Activated CD8-positive, alpha-beta memory T cell treated with anti-CD3 and anti-CD28 coated beads, Interleukin-2, amount 50 U/mL, for 4 hours (primary cell): ENCODE data around the gene ABCC11.
"Not testable (repeated sequence)": the region's sequence is repeated elsewhere in the genome, so short reads cannot be mapped to it uniquely, and the experiment has no call there.

ENCODE experiments used
- DNase-seq: peaks from one replicate; pipeline ENCODE4 v3.0.0-alpha.2; 2020

ABCC11 gene

DNA sequence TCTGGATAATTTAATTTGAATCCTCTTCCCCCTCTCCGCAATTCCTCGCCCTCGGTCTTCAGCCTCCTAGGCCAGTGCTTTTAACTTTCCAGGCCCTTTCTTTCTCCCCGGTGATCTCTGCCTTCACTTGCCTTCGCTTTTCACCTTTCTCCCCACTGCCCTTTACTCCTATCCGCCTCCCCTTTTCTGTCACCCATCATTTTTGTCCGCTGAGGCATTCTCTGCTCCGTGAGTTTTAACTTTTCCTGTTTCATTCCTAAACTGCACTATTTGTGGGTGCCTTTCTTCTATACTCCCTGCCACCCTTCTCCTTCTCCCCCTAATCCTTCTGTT is 2.5 kb downstream of the ABCC11 start:
- DNase-seq: no peak

DNA sequence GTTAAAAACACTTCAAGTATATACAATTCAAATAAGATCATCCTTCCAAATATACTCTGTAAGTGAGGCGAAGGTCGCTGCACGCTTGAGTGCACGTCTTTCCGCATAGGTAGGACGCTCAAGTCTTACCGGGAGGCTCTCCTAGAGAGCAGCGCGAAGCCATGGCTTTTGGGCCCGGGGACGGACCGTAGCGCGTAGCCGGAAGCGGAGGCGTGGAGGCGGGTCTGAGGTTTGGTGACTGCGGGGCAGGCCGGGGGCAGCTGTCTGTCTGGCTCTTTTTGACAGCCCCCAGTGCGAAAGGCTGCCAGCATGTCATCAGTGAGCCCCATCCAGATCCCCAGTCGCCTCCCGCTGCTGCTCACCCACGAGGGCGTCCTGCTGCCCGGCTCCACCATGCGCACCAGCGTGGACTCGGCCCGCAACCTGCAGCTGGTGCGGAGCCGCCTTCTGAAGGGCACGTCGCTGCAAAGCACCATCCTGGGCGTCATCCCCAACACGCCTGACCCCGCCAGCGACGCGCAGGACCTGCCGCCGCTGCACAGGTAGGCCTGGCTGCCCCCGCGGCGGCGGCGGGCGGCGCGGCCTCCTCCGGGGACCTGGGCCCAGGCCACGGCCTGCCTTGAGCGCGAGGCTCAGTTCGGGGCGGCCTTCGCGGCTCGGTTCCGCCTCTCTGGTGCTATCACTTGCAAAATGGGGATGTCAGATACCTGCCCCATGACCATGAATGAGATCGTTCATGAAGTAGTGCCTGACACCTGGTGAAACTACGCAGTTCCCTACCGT is 3.1 kb downstream of the ABCC11 start, which contains the start of gene LONP2:
LONP2 (plus strand) TSS at position 221 of the 783 bp plus-strand sequence; CDS start at position 310, 89 bp downstream.
- peak; percentile 92 for DNase-seq

DNA sequence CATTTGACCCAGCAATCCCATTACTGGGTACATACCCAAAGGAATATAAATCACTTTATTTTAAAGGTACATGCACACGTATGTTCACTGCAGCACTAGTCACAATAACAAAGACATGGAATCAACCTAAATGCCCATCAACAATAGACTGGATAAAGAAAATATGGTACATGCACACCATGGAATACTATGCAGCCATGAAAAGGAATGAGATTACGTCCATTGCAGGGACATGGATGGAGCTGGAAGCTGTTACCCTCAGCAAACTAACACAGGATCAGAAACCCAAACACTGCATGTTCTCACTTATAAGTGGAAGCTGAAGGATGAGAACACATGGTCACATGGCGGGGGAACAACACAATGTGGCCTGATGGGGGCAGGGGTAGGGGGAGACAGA is 7.2 kb downstream of the ABCC11 start:
- not testable (repeated sequence) for DNase-seq

DNA sequence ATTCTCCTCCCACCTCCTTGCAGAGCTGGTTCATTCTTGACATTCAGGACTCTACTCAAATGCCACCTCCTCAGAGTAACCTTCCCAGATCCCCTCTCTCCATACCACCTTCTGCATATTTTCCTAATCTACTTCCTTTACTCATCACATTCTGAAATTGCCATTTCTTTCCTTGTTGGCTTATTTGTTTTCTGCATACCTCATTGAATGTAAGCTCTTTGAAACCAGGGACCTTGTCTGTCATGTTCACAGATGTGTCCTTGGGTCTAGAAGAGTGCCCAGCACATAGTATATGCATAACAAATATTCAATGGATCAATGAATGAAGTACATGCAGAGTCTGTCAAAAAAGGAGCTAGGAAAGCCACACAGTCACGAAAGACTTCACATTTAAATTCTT is 11.1 kb downstream of the ABCC11 start:
- no peak for DNase-seq

DNA sequence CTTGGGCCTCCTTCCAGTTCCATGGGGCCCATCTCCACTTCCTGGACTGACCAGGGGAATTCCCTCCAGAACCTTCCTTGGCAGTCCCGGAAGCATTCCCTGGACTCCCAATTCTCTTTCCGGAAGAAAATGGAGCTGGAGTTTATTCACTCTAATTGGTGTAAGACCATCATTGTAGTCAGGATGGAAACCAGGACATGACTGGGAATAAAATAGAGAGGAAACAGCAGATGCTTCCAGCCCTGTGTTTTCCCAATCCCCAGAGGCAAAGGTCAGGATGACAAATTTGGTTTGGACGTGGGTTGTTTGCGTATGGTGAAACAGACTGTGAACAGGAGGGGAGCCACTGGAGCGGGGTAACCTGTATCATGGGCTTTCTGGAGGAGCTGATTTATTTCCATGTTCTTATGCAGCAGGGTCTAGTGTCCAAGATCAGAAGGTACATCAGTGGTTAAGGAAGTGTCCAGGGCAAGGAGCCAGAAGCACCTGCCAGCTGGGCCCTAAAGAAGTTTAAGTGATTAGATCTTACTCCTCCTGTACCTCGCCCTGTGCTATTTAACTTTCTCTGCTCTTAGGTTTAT is 11.7 kb downstream of the ABCC11 start:
- DNase-seq: no peak

DNA sequence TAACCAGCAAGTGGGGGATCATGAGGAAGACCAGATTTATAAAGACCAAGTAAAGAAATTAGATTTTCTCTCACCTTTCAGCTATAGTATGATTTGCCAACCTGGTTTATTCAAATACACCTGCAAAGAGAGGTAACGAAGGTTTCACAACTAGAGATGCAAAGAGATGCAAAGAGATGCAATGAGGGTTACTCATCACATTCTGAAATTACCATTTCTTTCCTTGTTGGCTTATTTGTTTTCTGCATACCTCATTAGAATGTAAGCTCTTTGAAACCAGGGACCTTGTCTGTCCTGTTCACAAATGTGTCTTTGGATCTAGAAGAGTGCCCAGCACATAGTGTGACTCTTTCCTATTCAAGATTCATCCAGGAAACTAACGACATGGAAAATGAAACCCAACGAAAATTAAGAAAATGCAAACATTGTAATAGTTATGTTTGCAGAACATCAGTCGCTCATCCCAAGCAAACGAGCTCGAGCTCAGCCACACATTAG is 12.2 kb downstream of the ABCC11 start:
- DNase-seq: no peak

DNA sequence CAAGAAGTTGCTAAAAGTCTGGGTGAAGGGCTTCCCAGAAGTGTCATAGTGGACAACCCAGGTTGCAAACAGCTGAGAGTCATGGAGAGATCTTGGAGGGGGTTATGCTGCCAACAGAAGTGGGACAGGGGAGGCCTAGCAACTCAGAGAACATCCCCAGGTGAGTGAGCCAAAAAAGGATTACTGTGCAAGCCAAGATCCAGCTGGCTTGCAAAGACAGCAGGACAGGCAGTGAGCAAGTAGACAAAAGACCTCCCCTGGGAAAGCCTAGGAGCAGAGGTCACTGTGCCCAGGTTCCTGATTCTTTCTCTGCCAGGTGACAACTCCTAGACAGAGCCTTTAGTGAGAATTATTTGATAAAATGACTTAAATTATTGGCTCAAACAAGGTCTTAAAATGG is 12.7 kb downstream of the ABCC11 start:
- no peak for DNase-seq

DNA sequence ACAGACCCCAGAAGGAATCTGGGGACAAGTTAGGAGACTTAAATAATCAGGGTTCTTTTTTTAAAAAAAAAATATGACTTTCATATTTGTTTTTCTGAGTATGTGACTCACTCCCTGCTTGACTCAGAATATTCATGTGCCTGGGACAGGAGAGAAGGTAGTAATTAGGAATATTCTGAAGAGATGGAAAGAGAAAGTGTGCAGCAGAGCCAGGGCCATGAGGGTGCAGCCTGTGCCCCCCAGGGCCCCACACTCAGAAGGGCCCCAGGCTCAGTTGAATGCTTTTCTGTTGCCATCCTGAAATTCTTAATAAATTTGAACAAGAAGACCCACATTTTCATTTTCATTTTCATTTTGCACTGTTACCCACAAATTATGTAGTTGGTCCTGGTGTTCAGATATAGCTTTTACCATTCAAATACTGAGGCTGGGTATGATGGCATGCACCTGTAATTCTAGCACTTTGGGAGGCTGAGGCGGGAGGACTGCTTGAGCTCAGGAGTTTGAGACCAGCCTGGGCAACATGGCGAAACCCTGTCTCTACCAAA is 14.8 kb downstream of the ABCC11 start:
- DNase-seq: no peak

DNA sequence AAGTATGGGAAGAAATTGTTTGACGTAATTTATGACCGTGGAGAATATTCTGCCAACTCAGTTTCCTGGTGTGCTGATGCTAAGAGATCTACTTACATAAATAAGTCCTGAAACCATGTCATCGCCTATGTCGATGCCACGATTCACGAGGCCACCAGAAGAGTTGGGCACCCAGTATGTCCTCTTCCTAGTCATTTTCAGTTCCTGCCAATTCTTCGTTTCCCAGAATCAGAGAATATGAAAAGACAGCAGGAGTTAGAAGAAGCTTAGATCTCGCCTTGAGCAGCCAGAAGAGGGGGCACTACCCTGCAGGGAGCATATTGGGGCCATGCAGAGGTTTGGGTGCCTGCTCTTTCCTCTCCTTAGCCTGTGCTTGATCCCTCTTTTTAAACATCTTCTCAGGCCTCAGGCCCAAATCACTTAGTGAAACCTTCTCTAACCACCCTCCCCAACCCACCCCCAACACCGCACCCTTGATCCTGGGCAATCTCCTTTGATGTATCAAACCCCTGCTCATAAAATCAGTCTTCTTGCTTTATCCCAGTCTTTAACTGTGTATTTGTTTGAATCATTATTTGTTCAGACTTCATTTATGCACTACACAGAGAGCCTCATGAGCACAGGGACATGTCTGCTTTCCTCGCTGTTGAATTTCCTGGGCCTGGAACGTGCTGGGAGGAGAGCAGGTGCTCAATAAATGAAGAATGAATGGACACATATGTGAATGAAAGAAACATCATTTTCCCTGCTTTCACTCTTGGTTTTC is 15.4 kb downstream of the ABCC11 start:
- peak; percentile 17 for DNase-seq

DNA sequence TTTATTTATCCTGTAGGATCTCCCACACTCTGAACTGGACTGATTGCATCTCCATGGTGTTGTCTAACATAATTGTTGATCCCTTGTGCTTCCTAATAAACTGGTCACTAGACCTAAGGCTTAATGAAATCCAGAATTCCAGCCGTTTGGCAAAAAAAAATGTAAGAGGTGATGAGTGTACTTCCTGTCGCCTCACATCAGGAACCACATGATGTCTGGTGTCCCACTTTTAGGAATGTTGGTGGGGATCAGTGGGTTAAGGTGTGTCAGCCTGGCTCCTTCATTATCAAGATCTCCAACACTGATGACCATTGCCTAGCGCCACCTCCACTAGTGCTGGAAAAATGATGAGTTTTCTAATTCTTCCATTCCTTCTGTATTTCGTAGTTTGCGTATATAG is 21.9 kb downstream of the ABCC11 start:
- DNase-seq: no peak

DNA sequence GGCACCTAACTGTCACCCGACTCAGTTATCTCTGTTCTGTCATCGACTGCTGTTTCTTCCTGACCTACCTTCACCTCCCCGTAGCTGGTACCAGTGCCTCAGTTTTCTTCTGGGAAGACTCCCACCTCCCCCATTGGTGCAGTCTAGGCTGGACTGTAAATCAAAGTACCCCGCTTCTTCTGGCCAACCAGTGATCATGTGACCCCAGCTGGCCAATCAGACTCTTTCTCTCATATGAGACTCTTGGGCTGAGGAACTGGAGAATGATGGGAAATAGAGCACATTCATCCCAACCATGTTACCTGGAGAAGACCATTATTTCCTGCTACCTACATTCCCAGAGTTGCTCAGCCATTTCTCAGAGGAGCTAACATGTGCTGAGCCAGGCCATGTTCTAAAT is 23.8 kb downstream of the ABCC11 start:
- no peak for DNase-seq

DNA sequence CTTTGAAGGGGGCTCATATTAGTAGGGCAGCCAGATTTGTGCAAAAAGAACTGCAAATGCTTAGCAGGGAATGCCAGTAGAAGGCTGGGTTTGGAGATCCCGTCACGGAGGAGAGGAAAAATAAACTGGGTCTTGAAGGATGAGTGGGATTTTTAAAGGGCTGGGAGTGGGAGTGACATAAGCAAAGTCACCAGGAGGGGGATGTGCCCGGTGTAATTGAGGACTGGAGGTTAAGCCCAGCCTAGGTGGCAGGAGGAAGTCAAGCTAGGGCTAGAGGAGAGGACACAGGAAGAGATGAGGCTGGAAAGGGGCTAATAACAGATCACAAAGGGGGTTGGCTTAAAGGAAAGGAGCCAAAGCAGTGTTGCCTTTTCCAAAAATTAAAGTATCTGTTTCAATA is 26.4 kb downstream of the ABCC11 start:
- DNase-seq: no peak

DNA sequence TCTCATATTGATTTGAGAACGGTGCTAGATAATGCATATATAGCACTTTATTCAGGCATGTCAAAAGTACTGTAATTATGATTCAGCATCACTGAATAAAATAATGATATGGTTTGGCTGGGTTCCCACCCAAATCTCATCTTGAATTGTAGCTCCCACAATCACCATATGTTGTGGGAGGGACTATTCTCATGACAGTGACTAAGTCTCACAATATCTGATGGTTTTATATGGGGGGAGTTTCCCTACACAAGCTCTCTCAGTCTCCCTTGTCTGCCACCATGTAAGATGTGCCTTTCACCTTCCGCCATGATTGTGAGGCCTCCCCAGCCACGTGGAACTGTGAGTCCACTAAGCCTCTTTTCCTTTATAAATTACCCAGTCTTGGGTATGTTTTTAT is 28.9 kb downstream of the ABCC11 start:
- DNase-seq: no peak

DNA sequence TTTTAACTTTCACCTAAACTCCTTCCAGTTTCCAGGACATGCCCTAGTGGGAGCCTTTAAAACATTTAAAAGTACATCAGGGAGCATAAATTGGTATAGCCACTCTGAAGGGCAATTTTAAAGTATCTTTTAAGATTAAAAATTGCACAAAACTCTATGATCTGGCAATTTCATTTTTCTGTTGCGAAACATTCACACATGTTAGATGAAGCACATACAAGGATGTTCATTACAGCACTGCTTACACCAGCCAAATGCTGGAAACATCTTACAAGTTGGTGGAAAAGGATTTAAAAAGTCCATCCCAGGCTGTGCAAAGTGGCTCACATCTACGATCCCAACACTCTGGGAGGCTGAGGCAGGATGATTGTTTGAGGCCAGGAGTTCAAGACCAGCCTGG is 29.6 kb downstream of the ABCC11 start:
- DNase-seq: no peak

DNA sequence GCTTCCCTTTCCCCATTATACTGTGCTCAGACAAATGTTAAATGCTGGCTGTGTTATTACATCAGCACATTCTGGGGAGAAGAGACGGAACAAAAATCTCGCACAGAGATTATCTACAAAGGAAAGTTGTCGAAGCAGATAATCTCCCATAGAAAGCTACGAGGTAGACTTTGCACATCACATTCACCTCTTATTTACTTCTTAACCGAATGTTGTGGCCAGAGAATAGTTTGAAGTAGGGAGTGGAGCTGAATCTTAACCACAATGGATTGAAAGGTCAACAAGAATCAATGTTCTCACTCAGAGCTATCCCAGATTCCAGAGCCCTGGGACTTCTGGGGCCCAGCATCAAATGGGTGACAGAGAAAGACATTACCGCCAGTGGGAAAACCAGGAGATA is 31.6 kb downstream of the ABCC11 start:
- no peak for DNase-seq

DNA sequence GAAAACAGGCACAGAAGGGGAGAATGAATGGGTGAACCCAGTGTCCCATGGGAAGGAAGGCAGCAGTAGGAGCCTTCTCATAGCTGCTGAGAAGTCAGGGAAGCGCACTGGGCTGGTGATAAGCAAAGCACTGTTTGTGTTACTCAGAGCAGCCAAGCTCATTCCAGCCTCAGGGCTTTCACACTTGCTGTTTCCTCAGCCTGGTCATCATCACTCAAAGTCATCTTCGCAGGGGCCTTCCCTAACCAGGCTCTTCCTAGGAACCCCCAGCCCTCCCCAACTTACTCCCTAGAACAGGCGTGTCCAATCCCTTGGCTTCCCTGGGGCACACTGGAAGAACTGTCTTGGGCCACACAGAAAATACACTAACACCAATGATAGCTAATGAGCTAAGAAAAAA is 35.3 kb downstream of the ABCC11 start:
- no peak for DNase-seq

DNA sequence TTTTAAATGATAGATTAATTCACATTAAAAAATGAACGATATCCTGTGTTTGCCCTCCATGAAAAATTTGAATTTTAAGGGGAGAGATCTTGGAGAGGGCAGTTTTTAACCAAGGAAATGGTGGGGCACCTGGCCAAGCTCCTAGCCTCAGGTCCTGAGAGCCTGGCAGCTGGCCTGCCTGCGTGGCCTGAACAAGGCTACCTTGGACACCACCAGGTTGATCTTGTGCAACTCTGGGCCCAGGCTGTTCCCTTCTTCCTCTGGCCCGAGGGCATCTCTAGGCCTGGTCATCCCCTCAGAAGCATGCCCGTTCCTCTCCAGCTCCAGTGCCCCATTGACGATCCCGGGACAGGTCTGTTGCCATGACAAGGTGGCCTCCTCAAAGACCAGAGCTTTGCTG is 36.6 kb downstream of the ABCC11 start:
- DNase-seq: no peak

DNA sequence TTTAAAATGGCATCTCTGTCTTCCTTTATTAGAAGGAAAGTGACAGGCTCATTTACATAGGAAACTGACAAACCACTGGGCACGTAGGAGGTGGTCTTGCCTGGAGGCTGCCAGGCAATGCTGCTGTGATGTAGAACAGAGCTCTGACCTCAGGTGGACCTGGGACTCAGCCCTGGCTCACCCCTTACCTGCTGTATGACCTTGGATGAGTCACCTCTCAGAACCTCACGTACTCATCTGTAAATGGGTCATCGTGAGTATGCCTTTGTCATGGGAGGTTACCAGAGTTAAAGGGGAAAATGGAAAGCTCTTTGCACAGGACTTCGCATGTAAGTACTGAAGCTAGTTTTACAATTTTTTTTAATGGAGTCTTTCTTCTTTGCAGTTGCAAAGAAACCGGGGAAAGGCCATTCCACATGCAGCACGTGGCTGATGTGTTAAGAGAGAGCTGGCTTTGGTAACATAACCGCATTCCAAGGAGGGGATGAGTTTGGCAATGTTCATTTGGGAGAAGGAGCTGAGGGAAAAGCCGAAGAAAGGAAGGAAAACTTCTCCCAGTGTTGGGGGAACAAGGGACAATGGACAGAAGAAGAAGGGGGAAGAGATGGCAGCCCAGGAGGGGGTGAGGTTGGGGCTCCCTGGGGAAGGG is 40.6 kb downstream of the ABCC11 start:
- DNase-seq: no peak

DNA sequence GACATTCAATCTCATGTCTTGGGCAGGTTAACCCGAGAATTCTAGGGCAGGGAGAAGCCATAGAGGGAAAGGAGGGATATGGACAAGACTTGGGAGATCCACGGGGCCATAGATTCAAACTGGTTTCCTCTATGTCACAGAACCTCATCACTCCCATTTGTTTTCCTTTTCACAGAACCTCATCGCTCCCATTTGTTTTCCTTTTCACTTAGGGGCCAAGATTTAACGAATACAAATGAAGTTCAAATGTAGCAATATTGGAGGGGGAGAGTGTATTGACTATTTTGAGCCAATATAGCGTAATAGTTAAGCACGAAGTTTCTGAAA is 42.6 kb downstream of the ABCC11 start:
- DNase-seq: no peak

DNA sequence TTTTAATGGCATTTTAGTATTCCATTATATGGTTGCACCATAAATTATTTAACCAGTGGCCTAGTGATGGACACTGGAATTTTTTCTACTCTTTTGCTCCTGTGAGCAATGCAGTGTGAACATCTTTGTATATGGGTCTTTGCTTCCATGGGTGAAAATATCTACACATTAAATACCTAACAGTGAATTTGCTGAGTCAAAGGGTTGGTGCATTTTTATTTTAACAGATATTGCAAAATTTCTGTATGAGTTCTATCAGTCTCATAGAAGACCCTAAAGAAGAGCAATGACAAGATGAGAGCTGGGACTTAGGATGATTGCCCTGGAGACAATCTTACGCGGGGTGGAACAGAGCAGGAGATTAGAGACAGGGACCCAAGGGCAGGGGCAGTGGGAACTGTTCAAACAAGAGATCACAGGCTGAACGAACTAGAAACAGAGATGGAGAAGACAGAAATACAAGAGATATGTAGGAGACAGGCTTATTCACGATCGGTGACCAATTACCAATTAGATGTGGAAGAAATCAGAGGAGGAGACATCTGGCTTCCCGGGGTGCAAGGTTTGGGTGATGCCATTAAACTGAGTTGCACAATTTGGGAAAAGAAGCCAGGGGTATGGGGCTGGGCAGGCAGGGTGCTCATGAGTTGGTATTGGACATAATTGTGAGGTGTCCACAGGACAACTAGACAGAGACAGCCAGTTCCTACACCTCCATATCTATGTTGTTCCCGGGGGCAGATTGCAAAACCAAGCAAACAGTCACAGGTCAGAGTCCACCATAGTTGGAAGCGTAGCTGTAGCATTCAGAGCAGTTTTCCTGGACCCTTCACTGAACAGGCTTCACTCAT is 43.1 kb downstream of the ABCC11 start:
- no peak for DNase-seq

DNA sequence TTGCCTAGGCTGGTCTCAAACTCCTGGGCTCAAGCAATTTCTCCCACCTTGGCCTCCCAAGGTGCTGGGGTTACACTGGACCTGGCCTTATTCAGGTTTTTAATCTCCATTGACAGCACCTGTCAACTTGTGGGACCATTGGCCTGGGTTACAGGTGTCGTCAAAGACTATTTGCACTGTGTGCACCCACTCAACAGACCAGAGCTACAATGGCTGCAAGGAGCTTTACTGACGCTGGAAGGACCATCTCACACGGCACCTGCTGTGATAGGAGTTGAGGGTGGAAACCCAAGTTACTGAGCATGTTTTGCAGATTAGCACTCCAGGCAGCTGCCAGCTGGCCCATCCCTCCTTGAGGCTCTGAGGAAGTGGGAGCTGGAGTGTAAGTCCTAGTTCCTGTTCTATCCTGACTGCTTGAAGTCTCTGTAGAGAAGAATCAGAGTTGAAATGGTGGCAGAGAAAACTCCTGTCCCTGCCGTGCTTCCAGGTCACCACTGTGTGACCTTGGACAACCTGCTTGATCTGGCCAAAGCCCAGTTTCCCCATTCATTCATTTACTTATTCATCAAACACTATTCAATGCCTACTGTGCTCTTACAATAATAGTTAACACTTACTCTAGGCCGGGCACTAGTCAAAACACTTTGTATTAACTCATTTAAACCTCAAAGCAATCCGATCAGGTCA is 45.7 kb downstream of the ABCC11 start:
- no peak for DNase-seq

DNA sequence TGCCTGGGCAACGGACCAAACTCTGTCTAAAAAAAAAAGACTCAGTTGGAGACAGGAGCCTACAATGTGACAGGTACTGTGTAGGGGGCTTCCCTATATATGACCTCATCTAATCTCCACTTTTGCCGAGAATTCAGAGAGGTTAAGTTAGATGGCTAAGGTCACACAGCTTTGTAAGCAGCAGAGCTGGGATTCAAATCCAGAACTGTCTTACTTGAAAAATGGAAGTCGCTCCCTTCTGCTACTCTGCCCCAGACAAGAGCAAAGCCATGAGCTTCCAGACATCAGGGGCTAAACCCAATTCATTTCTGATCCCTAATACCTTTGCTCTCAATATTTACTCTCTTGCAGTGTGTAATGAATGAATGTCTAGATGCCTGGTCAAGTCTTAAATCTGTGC is 50.0 kb downstream of the ABCC11 start:
- no peak for DNase-seq
